Endothelial cell of umbilical vein (primary cell): Measurements from ENCODE around the gene SAFB.

ENCODE experiments used
- CTCF ChIP-seq, 2 donors: IDR thresholded peaks; 1 replicate in 1 of 2; 2 replicates in 1 of 2; pipeline ENCODE4 v1.5.1; 2011; ENCODE audit warnings: low read length in 2 of 2, mild to moderate bottlenecking in 2 of 2, moderate library complexity in 2 of 2, control low read depth in 1 of 2, inconsistent platforms in 1 of 2, low read depth in 1 of 2; ENCODE audit not compliant: insufficient read depth in 1 of 2; ENCODE audit errors: extremely low read depth in 1 of 2
- EZH2 ChIP-seq: IDR thresholded peaks from 2 replicates; pipeline ENCODE4 v1.6.1; 2012; ENCODE audit warnings: borderline replicate concordance, low read depth, mild to moderate bottlenecking, moderate library complexity, low read length, inconsistent platforms; ENCODE audit not compliant: severe bottlenecking
- FOS ChIP-seq: IDR thresholded peaks from 2 replicates; pipeline ENCODE4 v1.6.1; 2011; ENCODE audit warnings: mild to moderate bottlenecking, low read length, moderate library complexity, borderline replicate concordance; ENCODE audit not compliant: insufficient read depth
- GATA2 ChIP-seq: IDR thresholded peaks from 2 replicates; pipeline ENCODE4 v1.7.0; 2011; ENCODE audit warnings: low read depth, mild to moderate bottlenecking, moderate library complexity, mixed read lengths, low read length; ENCODE audit not compliant: insufficient read length, insufficient read depth
- MAX ChIP-seq: IDR thresholded peaks from 2 replicates; pipeline ENCODE4 v1.6.1; 2011; ENCODE audit not compliant: insufficient read depth, insufficient read length
- POLR2A ChIP-seq: IDR thresholded peaks from 2 replicates; pipeline ENCODE4 v1.6.1; 2012; ENCODE audit warnings: low read depth, mild to moderate bottlenecking, control low read depth, low read length
- POLR2AphosphoS5 ChIP-seq: IDR thresholded peaks from 2 replicates; pipeline ENCODE4 v1.6.1; 2012; ENCODE audit warnings: low read depth, mild to moderate bottlenecking, control low read depth, low read length, moderate library complexity; ENCODE audit not compliant: insufficient read depth

GRCh38 chr19:5631567-5632240, 8.8 kb downstream of the SAFB start:
- no peak for TF ChIP-seq POLR2AphosphoS5
- TF ChIP-seq POLR2A, result no peak
- TF ChIP-seq CTCF (IDR thresholded peaks at IDR 0.05; ENCODE audit: extremely low read depth in 1 of 2, insufficient read depth in 1 of 2, low read depth in 1 of 2, low read length in 2 of 2), result no peak
- no peak for TF ChIP-seq FOS
- no peak for TF ChIP-seq EZH2
- no peak for TF ChIP-seq MAX
- no peak for TF ChIP-seq GATA2
